BE2C (cell line): Measurements from ENCODE around the gene MYO18A.

Experiments
- DNase-seq: peaks from one replicate; pipeline ENCODE4 v3.0.0-alpha.2; 2020
- H3K27me3 ChIP-seq: fragments of 250-450 bp; sonication (Bioruptor Pico); 2 replicates; pipeline ENCODE4 v1.5.1; 2020; ENCODE audit warnings: mild to moderate bottlenecking
- H3K36me3 ChIP-seq: fragments of 250-450 bp; sonication (Bioruptor Pico); 2 replicates; pipeline ENCODE4 v1.5.1; 2020; ENCODE audit warnings: mild to moderate bottlenecking
- H3K4me1 ChIP-seq: fragments of 250-450 bp; sonication (Bioruptor Pico); 2 replicates; pipeline ENCODE4 v1.5.1; 2020
- H3K4me3 ChIP-seq: 2 replicates; pipeline ENCODE4 v1.5.1; 2011; ENCODE audit warnings: low read depth, low read length
- H3K9me3 ChIP-seq: fragments of 250-450 bp; sonication (Bioruptor Pico); 2 replicates; pipeline ENCODE4 v1.5.1; 2020
- CTCF ChIP-seq: IDR thresholded peaks from 2 replicates; pipeline ENCODE4 v1.5.1; 2012; ENCODE audit warnings: mild to moderate bottlenecking, low read depth, low read length

The MYO18A gene

GRCh38 chr17:29215717-29216116 is 35.5 kb upstream of the MYO18A start:
- no peak for TF ChIP-seq CTCF
- no peaks in the 10 kb centered on the region for H3K36me3 ChIP-seq
- no peak for DNase-seq
- no peak overlapping the region for H3K4me3 ChIP-seq
- 0 out of 2 replicates have a peak, but pooled peaks cover 3% of the 10 kb centered on the region for H3K4me1 ChIP-seq
- H3K9me3 ChIP-seq: no peaks in the 10 kb centered on the region
- no peaks in the 10 kb centered on the region for H3K27me3 ChIP-seq

- Histone ChIP-seq H3K9me3 (no peaks in the 10 kb centered on the region), H3K36me3 (no peaks in the 10 kb centered on the region), H3K4me1 (0 out of 2 replicates have a peak, but pooled peaks cover 3% of the 10 kb centered on the region), H3K4me3 (no peak overlapping the region), H3K27me3 (no peaks in the 10 kb centered on the region)
- no peak for DNase-seq
- no peak for TF ChIP-seq CTCF
These were observed 35.0 kb upstream of the MYO18A start for GRCh38 chr17:29215174-29215573.

- Histone ChIP-seq H3K27me3 (no peaks in the 10 kb centered on the region), H3K36me3 (no peaks in the 10 kb centered on the region), H3K9me3 (no peaks in the 10 kb centered on the region), H3K4me3 (no peak overlapping the region), H3K4me1 (0 out of 2 replicates have a peak, but pooled peaks cover 3% of the 10 kb centered on the region)
- no peak for DNase-seq
- TF ChIP-seq CTCF: no peak
These were observed 34.3 kb upstream of the MYO18A start for GRCh38 chr17:29214215-29215146.

DNA sequence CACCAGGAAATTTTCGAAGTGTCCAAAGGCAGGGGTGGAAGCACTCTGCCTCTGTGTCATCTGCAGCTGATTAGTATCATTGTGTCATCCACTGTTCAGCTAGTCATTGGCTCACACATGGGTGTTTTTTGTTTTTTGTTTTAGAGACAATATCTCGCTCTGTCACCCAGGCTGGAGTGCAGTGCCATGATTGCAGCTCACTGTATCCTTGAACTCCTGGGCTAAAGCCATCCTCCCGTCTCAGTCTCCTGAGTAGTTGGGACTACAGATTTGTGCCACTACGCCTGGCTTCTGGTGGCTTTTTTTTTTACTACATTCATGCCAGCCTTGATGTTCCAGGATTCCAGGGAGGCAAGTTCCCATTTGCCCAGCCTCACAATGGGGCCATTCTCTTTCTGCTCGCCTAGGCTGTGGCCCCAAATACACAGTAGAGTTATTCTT is 32.5 kb upstream of the MYO18A start:
- Histone ChIP-seq H3K27me3 (no peaks in the 10 kb centered on the region), H3K4me3 (no peak overlapping the region), H3K4me1 (no peaks in the 10 kb centered on the region), H3K36me3 (no peaks in the 10 kb centered on the region), H3K9me3 (no peaks in the 10 kb centered on the region)
- no peak for DNase-seq
- TF ChIP-seq CTCF: no peak

DNA sequence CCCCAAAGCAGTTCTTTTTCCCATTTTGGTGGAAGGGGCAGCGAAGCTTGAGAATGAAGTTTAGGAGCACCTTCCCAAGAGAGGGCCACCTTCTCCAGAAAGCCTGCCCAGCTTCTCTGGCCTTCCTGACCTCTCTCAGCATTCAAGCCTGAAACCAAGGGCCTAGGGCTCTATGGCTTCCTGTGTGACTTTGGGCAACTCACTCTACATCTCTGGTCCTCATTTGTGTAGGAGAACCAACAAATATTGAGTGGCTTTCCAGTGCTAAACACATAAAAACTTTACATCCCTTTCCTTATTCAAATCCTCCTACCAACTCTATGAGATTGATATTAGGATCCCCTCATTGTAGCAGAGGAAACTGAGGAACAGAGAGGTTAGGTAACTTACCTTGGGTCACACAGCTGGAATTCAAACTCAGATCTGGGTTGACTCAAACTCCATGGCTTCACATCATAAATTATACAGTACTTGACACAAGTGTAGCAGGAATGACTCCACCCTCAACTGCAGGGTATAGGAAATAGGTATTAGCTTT is 32.0 kb upstream of the MYO18A start:
- no peak for DNase-seq
- no peaks in the 10 kb centered on the region for H3K36me3 ChIP-seq
- no peaks in the 10 kb centered on the region for H3K9me3 ChIP-seq
- no peak for TF ChIP-seq CTCF
- H3K4me3 ChIP-seq: no peak overlapping the region
- H3K4me1 ChIP-seq: no peaks in the 10 kb centered on the region
- no peaks in the 10 kb centered on the region for H3K27me3 ChIP-seq

DNA sequence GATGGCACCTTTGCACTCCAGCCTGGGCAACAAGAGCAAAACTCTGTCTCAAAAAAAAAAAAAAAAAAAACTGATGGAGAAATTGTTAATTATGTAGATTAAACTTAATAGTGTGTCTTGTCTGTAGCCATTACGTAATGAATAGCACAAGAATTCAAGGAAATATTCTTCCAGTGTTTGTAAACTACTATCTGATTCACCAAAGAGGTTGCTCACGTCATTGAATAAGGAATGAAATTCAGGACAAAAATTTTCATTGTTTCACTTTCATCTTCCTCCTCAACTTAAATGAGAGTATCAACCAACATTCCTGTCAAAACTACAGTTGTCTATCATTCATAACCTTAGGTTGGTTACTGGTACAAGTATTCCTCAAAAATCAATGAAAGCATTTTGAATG is 30.7 kb upstream of the MYO18A start:
- Histone ChIP-seq H3K9me3 (no peaks in the 10 kb centered on the region), H3K27me3 (no peaks in the 10 kb centered on the region), H3K36me3 (no peaks in the 10 kb centered on the region), H3K4me3 (no peak overlapping the region), H3K4me1 (no peaks in the 10 kb centered on the region)
- TF ChIP-seq CTCF: no peak
- no peak for DNase-seq
